AG08396 (cell line): Measurements from ENCODE around the gene RPS6KA2.
A peak's percentile ranks its signal among the peaks of the same experiment; 100 is the strongest.

Source experiments
- DNase-seq: peaks from one replicate; pipeline ENCODE4 v3.0.0; 2012; ENCODE audit warnings: low spot score, mixed read lengths

Gene RPS6KA2

DNA sequence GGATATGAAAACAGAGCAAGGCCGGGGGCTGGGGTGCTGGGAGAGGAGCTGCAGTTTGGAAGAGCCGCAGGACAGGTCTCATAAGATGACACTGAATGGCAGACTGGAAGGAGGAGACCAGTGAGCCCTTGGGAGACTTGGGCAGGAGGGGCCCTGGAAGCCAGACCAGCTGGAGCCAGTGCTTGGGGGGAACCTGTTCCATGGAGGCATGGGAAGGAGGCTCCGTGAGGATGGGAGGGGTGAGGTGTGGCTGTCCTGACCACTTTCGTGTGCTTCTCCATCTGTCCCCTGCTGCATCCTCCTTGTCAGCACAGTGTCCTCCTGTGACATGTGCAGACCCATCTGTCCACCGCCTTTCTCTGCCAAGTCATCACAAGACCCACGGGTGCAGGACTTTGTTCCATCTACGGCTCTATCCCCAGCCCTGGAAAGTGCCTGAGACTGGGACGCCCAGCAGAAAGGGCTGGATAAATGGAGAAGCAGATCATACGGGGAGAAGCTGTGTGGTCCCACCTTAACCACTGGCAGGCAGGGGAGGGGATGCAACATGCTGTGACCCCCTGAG, 159.5 kb downstream of the RPS6KA2 start:
- no peak for DNase-seq

DNA sequence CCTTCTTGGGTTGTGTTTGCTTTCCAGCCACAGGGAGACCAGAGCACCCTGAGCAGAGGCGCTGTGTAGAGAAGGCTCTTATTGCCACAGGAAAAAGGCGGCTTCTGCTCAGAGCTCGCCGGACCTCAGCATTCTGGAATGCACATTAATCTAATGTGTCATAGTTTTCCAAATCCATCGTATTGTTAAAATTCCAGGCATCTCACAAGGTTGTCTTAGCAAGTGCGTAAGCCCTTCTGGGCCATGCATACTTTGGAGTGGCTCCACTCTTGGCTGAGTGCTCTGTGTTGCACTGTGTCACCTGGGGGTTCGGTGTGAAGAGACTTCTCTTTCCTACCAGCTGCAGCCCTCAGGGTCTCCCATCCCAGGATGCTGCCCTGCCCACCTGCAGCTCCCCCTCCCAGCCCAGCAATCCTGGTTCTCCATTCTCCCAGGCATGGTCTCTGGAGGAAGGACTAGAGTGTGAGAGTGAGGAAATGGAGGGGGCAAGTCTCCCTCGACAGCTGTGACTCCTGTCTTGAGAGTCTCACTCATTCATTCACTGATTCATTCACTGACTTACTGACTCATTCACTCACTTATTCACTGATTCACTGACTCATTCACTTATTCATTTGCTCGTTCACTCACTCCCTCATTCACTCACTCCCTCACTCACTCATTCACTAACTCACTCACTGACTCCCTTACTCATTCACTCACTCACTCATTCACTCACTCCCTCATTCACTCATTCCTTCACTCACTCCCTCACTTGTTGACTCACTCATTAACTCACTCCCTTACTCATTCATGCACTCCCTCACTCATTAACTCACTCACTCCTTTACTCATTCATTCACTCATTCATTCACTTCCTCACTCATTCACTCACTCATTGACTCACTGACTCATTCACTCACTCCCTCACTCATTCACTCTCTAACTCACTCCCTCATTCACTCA, 160.6 kb downstream of the RPS6KA2 start:
- peak; percentile 88 for DNase-seq

DNA sequence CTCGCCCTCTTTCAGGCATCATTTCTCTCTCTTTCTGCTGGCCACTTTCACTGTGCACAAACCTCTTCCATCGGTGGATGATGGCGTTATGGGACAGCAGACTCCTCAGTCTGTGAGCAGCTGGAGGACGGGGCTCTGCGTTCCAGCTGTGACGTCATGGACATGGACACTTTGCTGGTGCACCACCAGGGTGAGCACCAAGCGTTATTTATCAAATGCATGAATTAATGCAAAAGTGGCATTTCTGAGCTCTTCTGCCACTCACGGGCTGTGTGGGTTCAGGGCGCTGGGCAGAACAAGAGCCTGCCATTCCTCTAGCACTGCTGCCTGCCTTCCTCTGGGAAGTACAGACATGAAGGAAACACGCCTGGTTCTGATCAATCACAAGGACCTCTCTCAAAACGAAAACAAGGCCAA, 161.4 kb downstream of the RPS6KA2 start:
- DNase-seq, result peak; percentile 83

DNA sequence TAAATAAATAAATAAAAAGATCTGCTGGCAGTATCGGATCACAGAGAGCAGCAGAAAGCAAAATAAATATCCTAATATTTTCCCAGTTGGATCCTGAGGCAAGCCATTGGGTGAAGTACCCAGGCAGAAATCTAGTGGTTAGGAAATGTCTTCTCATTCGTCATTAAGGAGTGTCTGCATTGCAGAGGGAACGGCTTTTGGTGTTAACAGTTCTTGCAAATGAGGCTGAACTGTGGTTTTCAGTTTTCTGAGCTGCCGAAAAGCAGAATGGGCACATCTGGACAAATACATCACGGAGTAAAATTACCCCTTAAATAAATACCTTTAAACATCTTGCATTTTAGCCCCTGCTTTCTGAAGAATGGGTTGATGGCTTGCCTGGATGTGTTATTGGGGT, 162.1 kb downstream of the RPS6KA2 start:
- no peak for DNase-seq

- DNase-seq, result no peak
Observed at GRCh38 chr6:166464068-166465002, 162.7 kb downstream of the RPS6KA2 start.

- DNase-seq, result no peak
Observed at GRCh38 chr6:166463359-166464067, 163.5 kb downstream of the RPS6KA2 start.

- no peak for DNase-seq
Observed at GRCh38 chr6:166462461-166463135, 164.5 kb downstream of the RPS6KA2 start.

GRCh38 chr6:166461821-166462460, 165.1 kb downstream of the RPS6KA2 start:
- no peak for DNase-seq

DNA sequence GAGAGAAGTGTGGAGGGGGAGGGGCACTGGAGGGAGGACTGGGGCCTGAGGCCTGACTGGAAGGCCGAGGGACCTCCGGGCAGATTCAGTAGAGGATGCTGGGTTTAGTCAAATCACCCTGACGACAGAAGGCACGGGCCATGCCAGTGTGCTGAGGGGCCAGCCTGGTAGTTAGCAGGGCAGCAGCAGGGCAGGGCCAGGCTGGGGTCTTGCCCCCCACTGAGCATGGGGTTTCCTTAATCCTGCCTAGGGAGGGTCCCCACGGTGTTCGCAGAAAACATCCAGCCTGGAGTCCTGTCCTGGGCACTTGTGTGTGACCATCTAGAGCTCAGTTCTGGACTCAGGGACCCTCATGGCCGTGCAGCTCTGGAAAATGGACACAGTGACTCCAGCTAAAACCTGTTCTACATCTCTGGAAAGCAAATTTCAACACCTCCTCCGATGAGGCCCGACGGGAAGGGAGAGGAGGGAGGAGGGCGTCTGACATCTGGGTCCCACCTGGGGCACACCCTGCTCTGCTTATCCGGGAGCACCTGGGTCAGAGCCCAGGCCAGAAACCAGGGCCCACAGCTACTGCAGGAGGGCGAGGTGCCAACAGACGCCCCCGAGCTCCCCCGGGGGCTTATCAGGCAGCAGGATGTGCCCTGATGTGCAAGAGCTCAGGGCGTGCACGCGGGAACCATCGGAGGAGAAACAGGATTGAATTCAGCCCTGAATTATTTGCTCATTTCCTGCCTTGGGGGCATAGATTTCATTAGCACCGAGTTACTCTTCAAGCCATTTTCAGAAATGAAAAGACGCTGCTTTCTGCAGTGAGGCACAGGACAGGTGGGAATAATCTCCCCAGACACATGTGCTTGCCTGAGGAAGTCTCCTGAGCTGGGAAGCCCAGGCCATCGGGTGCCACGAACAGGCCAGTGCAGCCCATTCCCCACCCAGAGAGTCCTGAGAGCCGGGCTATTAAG, 166.3 kb downstream of the RPS6KA2 start:
- no peak for DNase-seq

DNA sequence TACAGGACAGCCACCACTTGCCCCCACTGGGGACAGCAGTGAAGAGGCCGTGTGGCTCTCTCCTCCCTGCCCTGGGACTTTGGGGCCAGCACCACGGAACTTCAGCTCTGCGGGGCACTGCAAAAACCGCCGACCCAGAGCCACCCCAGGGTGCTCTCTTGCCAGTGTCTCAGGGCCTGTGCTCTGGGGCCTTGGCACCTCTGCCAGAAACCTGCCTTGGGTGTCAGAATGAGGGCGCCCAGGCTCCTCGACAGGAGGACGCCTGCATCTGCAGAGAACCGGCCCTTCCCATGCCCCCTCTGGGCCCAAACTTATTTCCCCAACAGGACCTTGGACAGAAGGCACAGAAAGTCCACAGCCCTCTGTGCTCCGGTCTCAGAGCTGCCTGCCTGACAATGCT, 167.1 kb downstream of the RPS6KA2 start:
- no peak for DNase-seq

DNA sequence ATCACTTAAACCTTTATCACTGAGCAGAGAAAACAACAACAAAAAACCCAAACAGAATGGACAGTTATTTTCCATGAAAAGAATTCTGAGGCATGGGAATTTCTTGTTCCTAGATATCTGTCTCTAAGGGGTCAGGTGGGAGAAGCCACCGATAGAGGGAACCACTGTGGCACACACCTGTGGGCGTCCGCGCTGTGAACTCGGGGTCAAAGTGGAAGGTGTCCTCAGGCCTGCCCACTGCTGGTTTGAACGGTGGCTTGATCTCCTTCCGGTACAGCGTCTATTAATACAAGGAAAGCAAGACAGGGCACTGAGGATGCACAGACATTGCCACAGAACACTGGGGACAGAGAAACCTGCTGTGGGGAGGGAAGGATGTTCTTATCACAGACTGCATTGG, 167.8 kb downstream of the RPS6KA2 start:
- DNase-seq, result no peak

DNA sequence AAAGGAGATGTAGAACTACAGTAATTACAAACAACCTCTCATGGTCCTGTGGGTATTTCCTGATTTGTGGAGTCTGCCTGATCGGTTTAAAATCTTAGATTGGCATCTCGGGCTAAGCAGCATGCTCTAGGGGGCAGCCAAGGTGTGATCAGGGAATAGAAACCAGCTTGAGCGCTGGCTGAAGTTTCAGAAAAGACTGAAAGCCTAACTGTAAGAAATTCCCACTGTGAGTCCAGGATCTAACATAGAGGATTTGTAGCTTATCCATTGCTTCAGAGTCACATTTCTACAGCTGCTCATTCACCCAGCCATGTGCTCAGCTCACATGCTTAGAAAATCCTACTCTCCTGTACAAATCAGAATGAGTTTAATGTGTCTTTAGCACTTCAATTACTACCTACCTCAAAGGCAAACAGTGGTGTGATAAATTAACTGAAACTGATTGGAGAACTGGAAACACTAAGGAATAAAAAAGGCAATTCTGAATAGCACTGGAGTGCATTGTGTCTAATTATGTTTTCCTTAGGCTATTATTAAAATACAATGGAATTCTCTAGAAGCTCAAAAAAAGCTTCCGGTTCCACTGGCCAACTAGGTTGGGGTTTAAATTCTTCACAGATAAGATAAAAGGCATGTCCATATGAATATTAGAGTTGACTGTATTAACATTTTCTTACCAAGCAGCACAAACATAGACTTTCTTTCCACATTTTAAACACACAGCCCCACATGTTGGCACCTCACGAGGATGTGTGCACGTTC, 170.5 kb downstream of the RPS6KA2 start:
- no peak for DNase-seq

DNA sequence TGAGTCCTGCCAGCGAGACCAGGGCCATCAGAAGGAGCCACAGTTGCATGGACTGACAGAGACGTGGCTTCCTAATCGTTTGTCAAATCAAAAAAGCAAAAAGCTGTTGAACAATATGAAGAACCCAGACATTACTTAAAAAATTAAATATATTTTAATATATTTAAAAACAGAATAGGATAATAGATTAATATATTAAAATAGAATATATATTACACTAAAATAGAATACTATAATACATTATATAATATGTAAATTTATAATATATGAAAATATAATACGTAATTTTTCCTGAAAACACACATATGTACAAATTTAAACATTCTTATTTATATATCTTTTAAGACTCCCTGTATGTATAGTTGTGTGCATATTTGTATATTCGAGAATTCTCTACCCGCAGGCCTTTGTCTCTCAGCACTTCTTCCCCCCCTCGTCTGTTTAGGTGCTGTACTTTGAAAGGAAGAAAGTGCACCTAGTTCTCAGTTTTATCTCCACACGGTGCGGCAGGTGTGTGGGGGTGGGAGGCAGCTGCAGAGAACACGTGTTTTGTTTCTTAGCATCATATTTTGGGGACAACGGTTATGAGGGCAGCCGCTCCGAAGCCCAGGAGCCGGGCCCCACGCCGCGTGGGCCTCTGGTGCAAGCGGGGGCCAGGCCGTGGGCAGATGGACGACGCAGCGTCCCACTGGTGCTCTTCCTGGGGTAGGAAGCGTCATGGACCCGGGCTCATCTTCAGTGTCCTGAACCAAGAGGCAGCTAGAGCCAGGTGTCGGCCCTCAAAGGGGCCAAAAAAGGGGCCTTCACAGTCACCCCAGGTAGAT, 172.1 kb downstream of the RPS6KA2 start:
- no peak for DNase-seq

DNA sequence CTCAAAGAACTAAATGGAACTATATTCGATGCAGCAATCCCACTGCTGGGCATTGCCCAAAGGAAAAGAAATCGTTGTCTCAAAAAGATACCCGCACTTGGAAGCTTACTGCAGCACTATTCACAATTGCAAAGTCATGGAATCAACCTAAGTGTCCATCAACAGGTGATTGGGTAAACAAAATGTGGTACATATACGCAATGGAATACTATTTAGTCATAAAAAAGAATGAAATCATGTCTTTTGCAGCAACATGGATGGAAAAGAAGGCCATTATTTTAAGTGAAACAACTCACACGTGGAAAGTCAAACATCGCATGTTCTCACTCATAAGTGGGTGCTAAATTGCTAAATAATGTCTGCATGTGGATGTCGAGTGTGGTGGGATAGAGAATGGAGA, 173.4 kb downstream of the RPS6KA2 start:
- no peak for DNase-seq

GRCh38 chr6:166450167-166450873, 176.7 kb downstream of the RPS6KA2 start:
- DNase-seq, result no peak

DNA sequence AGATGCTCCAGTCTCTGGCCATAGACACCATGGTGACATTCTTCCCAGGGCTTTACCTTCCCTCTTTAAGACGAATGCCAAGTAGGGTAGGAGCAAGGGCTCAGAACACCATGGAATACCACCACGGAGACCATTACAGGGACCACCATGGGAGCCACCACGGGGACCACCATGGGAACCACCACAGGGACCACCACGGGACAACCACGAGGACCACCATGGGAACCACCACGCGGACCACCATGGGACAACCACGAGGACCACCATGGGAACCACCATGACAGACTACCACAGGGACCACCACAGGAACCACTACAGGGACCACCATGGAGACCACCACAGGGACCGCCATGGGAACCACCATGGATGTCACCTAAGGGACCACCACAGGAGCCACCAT, 177.4 kb downstream of the RPS6KA2 start:
- no peak for DNase-seq

DNA sequence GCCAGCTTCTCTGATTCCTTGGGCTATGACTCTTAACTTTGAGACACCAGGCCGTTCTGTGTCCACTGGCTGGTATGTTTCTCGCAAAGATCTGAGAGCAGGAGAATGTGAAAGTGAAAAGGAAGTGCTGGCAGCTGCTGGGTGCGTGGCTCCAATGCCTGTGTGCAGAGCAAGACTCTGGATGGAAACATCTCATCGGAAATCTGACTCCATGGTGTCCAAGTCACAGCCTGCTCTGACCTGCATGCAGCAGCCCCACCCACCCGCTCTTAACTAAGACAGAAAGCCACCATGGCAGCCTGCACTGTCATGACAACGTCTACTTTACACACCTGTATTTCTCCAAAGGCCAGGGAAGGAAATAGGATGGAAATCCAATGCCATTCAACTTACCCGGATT, 178.0 kb downstream of the RPS6KA2 start:
- no peak for DNase-seq
